ENCODE results near the gene AVPI1.

GRCh38 chr10:97707134-97707861, 20.3 kb upstream of the AVPI1 start:
- TF ChIP-seq FOXA1 (IDR thresholded peaks at IDR 0.05) (no peak), HDGF (IDR thresholded peaks at IDR 0.05; ENCODE audit: borderline replicate concordance) (no peak), CTBP1 (IDR thresholded peaks at IDR 0.05; ENCODE audit: borderline replicate concordance) (no peak)

Data from HEK293T (cell line).